Trophoblast cell (in vitro differentiated cells and primary cell): ENCODE measurements around the gene ANKRD12.

Experiments
- DNase-seq, 2 donors: peaks; one replicate each; pipeline ENCODE4 v3.0.0-alpha.2; 2016
- H2AFZ ChIP-seq: 2 replicates; pipeline ENCODE4 v1.6.1; 2013; ENCODE audit warnings: low read length, moderate library complexity, mild to moderate bottlenecking; ENCODE audit not compliant: insufficient read depth, poor library complexity
- H2AK5ac ChIP-seq: 2 replicates; pipeline ENCODE4 v1.6.1; 2013; ENCODE audit warnings: mild to moderate bottlenecking, low read length
- H2BK120ac ChIP-seq: 2 replicates; pipeline ENCODE4 v1.6.1; 2013; ENCODE audit warnings: low read length, mild to moderate bottlenecking, moderate library complexity; ENCODE audit not compliant: insufficient read depth, poor library complexity
- H2BK12ac ChIP-seq: 2 replicates; pipeline ENCODE4 v1.6.1; 2013; ENCODE audit warnings: mild to moderate bottlenecking, low read length, moderate library complexity
- H2BK5ac ChIP-seq: 2 replicates; pipeline ENCODE4 v1.6.1; 2013; ENCODE audit warnings: low read length, low read depth, moderate library complexity, mild to moderate bottlenecking; ENCODE audit not compliant: poor library complexity
- H3K14ac ChIP-seq: 2 replicates; pipeline ENCODE4 v1.6.1; 2013; ENCODE audit warnings: mild to moderate bottlenecking, low read length
- H3K18ac ChIP-seq: 2 replicates; pipeline ENCODE4 v1.6.1; 2013; ENCODE audit warnings: mild to moderate bottlenecking, low read length
- H3K23ac ChIP-seq: 2 replicates; pipeline ENCODE4 v1.6.1; 2013; ENCODE audit warnings: low read length
- H3K27ac ChIP-seq: 2 replicates; pipeline ENCODE4 v1.5.1; 2013; ENCODE audit warnings: low read depth, mild to moderate bottlenecking, inconsistent platforms, low read length, moderate library complexity
- H3K27me3 ChIP-seq: 2 replicates; pipeline ENCODE4 v1.6.1; 2013; ENCODE audit warnings: inconsistent platforms, mild to moderate bottlenecking, low read length, moderate library complexity; ENCODE audit not compliant: insufficient read depth
- H3K36me3 ChIP-seq, 2 experiments: 1 replicate in 1 of 2; 2 replicates in 1 of 2; pipeline ENCODE4 v1.6.1; 2013; ENCODE audit warnings: low read length in 2 of 2, mild to moderate bottlenecking in 2 of 2, moderate library complexity in 1 of 2; ENCODE audit not compliant: insufficient read depth in 2 of 2, control insufficient read depth in 1 of 2
- H3K4ac ChIP-seq: 2 replicates; pipeline ENCODE4 v1.6.1; 2013; ENCODE audit warnings: low read depth, mild to moderate bottlenecking, low read length, moderate library complexity
- H3K4me1 ChIP-seq, 2 experiments: 1 replicate in 1 of 2; 2 replicates in 1 of 2; pipeline ENCODE4 v1.6.1; 2013; ENCODE audit warnings: low read length in 2 of 2, mild to moderate bottlenecking in 2 of 2, moderate library complexity in 1 of 2; ENCODE audit not compliant: insufficient read depth in 2 of 2, control insufficient read depth in 1 of 2
- H3K4me2 ChIP-seq: 2 replicates; pipeline ENCODE4 v1.6.1; 2013; ENCODE audit warnings: inconsistent platforms, mild to moderate bottlenecking, low read length, moderate library complexity
- H3K4me3 ChIP-seq: 2 replicates; pipeline ENCODE4 v1.5.1; 2013; ENCODE audit warnings: mild to moderate bottlenecking, low read depth, low read length, inconsistent platforms
- H3K79me1 ChIP-seq: one replicate; pipeline ENCODE4 v1.6.1; 2013; ENCODE audit warnings: low read length
- H3K79me2 ChIP-seq: 2 replicates; pipeline ENCODE4 v1.6.1; 2013; ENCODE audit warnings: low read length, mild to moderate bottlenecking; ENCODE audit not compliant: control insufficient read depth, insufficient read depth, poor library complexity
- H3K9ac ChIP-seq: 2 replicates; pipeline ENCODE4 v1.6.1; 2013; ENCODE audit warnings: mild to moderate bottlenecking, low read length
- H3K9me3 ChIP-seq: 2 replicates; pipeline ENCODE4 v1.6.1; 2013; ENCODE audit warnings: low read depth, mild to moderate bottlenecking, control low read depth, inconsistent platforms, low read length; ENCODE audit not compliant: insufficient read depth
- H4K12ac ChIP-seq: 2 replicates; pipeline ENCODE4 v1.6.1; 2013; ENCODE audit warnings: low read depth, mild to moderate bottlenecking, low read length, moderate library complexity
- H4K8ac ChIP-seq: 2 replicates; pipeline ENCODE4 v1.6.1; 2013; ENCODE audit warnings: low read depth, mild to moderate bottlenecking, low read length, moderate library complexity
- H4K91ac ChIP-seq: one replicate; pipeline ENCODE4 v1.6.1; 2013; ENCODE audit warnings: low read depth, mild to moderate bottlenecking, low read length, moderate library complexity
- WGBS: extraction: QIAGEN DNeasy Blood & Tissue Kit; methylation state at CpG from one replicate; pipeline ENCODE4 v1.1.7; 2013; ENCODE audit warnings: missing lambda C conversion rate; ENCODE audit not compliant: insufficient read length, insufficient coverage; ENCODE audit errors: extremely low coverage; 5-methylcytosine and 5-hydroxymethylcytosine counted together

Gene ANKRD12

DNA sequence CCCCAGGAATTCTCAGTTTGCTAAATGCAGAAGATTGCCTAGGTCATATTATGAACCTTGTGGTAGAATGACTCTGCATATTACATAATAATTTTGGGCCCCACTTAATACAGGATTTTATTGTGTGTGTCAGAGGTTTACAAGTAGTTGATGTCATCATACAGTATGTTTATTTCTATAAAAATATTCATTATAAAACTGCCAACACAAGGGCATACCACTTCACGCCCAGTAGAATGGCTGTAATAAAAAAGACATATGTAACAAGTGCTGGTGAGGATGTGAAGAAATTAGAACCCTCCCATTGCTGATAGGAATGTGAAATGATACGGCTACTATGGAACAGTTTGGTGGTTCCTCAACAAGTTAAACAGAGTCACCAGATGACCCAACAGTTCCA, 136.6 kb downstream of the ANKRD12 start:
- H3K14ac ChIP-seq: no peak overlapping the region
- no peaks in the 10 kb centered on the region for H3K27me3 ChIP-seq
- H3K9ac ChIP-seq: no peak overlapping the region
- no peak overlapping the region for H4K8ac ChIP-seq
- peaks cover 0 to 5% of the 10 kb centered on the region in 2 experiments for H3K36me3 ChIP-seq
- H2BK5ac ChIP-seq: no peak overlapping the region
- H3K4me3 ChIP-seq: no peak overlapping the region
- no peak overlapping the region for H2BK12ac ChIP-seq
- H3K4me1 ChIP-seq: no peaks in the 10 kb centered on the region
- H3K4me2 ChIP-seq: no peak overlapping the region
- WGBS: no CpG with 5 or more reads among the region's 2 CpGs
- no peak overlapping the region for H4K91ac ChIP-seq
- no peak for DNase-seq
- no peak overlapping the region for H3K27ac ChIP-seq
- no peak overlapping the region for H2AK5ac ChIP-seq
- H2BK120ac ChIP-seq: no peak overlapping the region
- no peaks in the 10 kb centered on the region for H3K79me1 ChIP-seq
- no peak overlapping the region for H3K4ac ChIP-seq
- no peak overlapping the region for H3K23ac ChIP-seq
- H2AFZ ChIP-seq: no peak overlapping the region
- H3K9me3 ChIP-seq: no peaks in the 10 kb centered on the region
- no peak overlapping the region for H4K12ac ChIP-seq
- H3K79me2 ChIP-seq: no peaks in the 10 kb centered on the region
- no peak overlapping the region for H3K18ac ChIP-seq

DNA sequence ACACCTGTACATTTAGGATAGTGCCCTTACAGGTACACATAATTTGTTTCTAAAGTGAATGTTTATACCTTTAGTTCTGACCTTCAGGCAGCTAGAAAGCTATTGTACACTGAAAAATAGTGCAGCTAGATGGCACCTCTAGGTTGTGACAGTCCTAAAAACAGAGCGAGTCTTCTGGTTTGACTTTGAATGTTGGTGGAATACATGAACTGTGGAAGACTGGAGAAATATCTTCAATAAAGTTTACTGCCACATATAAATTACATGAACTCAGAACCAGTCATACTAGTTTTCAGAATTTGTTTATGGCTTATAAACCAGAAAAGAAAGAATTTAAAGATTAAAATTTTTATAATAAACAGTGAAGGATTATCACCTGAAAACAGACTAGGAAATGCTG, 139.3 kb downstream of the ANKRD12 start:
- no peak overlapping the region for H2AK5ac ChIP-seq
- H3K18ac ChIP-seq: no peak overlapping the region
- no peak overlapping the region for H2BK5ac ChIP-seq
- WGBS: no CpG with 5 or more reads among the region's 1 CpG
- no peak overlapping the region for H3K4ac ChIP-seq
- no peaks in the 10 kb centered on the region for H3K4me1 ChIP-seq
- no peak for DNase-seq
- no peak overlapping the region for H3K14ac ChIP-seq
- no peak overlapping the region for H4K91ac ChIP-seq
- no peak overlapping the region for H2BK120ac ChIP-seq
- H3K9me3 ChIP-seq: no peaks in the 10 kb centered on the region
- H3K27ac ChIP-seq: no peak overlapping the region
- H4K8ac ChIP-seq: no peak overlapping the region
- H3K79me1 ChIP-seq: no peaks in the 10 kb centered on the region
- H4K12ac ChIP-seq: no peak overlapping the region
- no peak overlapping the region for H3K9ac ChIP-seq
- peaks cover 1 to 3% of the 10 kb centered on the region in 2 experiments for H3K36me3 ChIP-seq
- no peak overlapping the region for H2BK12ac ChIP-seq
- H3K4me3 ChIP-seq: no peak overlapping the region
- H3K27me3 ChIP-seq: no peaks in the 10 kb centered on the region
- no peak overlapping the region for H3K23ac ChIP-seq
- H2AFZ ChIP-seq: no peak overlapping the region
- no peaks in the 10 kb centered on the region for H3K79me2 ChIP-seq
- no peak overlapping the region for H3K4me2 ChIP-seq

DNA sequence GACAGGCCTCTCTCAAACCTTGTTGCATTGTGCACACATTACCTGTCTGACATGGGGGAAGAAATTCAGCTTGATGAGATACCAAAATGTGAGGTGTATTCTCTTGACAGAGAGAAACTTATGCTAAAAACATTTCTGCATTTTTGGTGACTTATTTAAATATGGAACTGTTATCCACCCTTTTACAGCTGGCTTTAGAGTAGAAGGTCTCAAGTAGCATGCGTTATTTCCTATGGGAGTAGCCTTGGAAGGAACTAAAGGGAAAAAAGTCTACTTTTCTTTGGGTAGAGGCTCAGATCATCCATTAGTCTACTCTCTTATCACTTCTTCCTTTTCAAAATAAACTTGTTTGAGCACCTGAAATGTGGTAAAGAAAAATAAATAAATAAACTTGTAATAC, 141.4 kb downstream of the ANKRD12 start:
- no peaks in the 10 kb centered on the region for H3K79me1 ChIP-seq
- H2AK5ac ChIP-seq: no peak overlapping the region
- H3K27me3 ChIP-seq: no peaks in the 10 kb centered on the region
- H4K8ac ChIP-seq: no peak overlapping the region
- no peak overlapping the region for H2BK12ac ChIP-seq
- no peak overlapping the region for H4K91ac ChIP-seq
- no peak overlapping the region for H4K12ac ChIP-seq
- no peak overlapping the region for H3K9ac ChIP-seq
- no peaks in the 10 kb centered on the region for H3K4me1 ChIP-seq
- no peak overlapping the region for H3K27ac ChIP-seq
- no peak for DNase-seq
- H3K18ac ChIP-seq: no peak overlapping the region
- H3K23ac ChIP-seq: no peak overlapping the region
- no peaks in the 10 kb centered on the region for H3K9me3 ChIP-seq
- no peak overlapping the region for H3K14ac ChIP-seq
- WGBS: no CpG with 5 or more reads among the region's 1 CpG
- peaks cover 2 to 3% of the 10 kb centered on the region in 2 experiments for H3K36me3 ChIP-seq
- H3K79me2 ChIP-seq: no peaks in the 10 kb centered on the region
- no peak overlapping the region for H3K4me2 ChIP-seq
- no peak overlapping the region for H2BK5ac ChIP-seq
- no peak overlapping the region for H2BK120ac ChIP-seq
- no peak overlapping the region for H3K4me3 ChIP-seq
- H3K4ac ChIP-seq: no peak overlapping the region
- no peak overlapping the region for H2AFZ ChIP-seq

DNA sequence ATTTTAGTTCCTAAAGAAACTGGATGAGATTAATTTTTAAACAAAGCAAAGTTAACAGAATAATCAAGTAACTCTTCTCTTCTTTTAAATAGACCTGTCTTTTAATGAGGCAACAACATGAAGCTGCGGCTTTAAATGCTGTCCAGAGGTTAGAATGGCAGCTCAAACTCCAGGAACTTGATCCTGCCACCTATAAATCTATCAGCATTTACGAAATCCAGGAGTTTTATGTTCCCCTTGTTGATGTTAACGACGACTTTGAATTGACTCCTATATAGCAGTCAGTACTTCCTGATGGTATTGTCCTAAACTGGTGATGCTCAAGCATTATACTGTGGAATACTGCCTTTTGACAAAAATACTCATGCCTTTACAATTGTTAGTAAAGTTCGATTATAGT, 144.3 kb downstream of the ANKRD12 start:
- no peak overlapping the region for H2AK5ac ChIP-seq
- no peak overlapping the region for H4K12ac ChIP-seq
- no peaks in the 10 kb centered on the region for H3K9me3 ChIP-seq
- H3K36me3 ChIP-seq: peaks cover 2 to 3% of the 10 kb centered on the region in 2 experiments
- H2BK12ac ChIP-seq: no peak overlapping the region
- H3K4me2 ChIP-seq: no peak overlapping the region
- no peaks in the 10 kb centered on the region for H3K27me3 ChIP-seq
- DNase-seq: no peak
- no peak overlapping the region for H3K27ac ChIP-seq
- H2BK5ac ChIP-seq: no peak overlapping the region
- H4K8ac ChIP-seq: no peak overlapping the region
- H3K79me1 ChIP-seq: no peaks in the 10 kb centered on the region
- no peak overlapping the region for H3K18ac ChIP-seq
- H3K23ac ChIP-seq: no peak overlapping the region
- H4K91ac ChIP-seq: no peak overlapping the region
- no peak overlapping the region for H2AFZ ChIP-seq
- WGBS: no CpG with 5 or more reads among the region's 5 CpGs
- no peak overlapping the region for H3K4me3 ChIP-seq
- no peak overlapping the region for H3K14ac ChIP-seq
- H3K4ac ChIP-seq: no peak overlapping the region
- no peak overlapping the region for H3K9ac ChIP-seq
- no peaks in the 10 kb centered on the region for H3K4me1 ChIP-seq
- no peak overlapping the region for H2BK120ac ChIP-seq
- H3K79me2 ChIP-seq: no peaks in the 10 kb centered on the region
